ENCODE measurements around the gene TPI1. TPM values are rescaled to one million over a fixed set of nuclear protein-coding genes. Genes with fewer than 3 reads are reported as not detected.

Gene TPI1
- total RNA-seq, 1 experiment from 2014 or later, result 1,045 TPM

- ATAC-seq (no peak), DNase-seq (ENCODE audit: low spot score) (no peak)
- TF ChIP-seq NFATC4 (CRISPR knock-in tag; IDR thresholded peaks at IDR 0.05) (no peak), E2F4 (CRISPR knock-in tag; IDR thresholded peaks at IDR 0.05; ENCODE audit: borderline replicate concordance, low read depth) (no peak), MYBL2 (CRISPR knock-in tag; IDR thresholded peaks at IDR 0.05) (no peak), NR1H2 (CRISPR knock-in tag; IDR thresholded peaks at IDR 0.05) (no peak), CDX4 (CRISPR knock-in tag; IDR thresholded peaks at IDR 0.05; ENCODE audit: borderline replicate concordance) (no peak), ZNF425 (CRISPR knock-in tag; conservative IDR thresholded peaks at IDR 0.05) (no peak), NR2C2 (CRISPR knock-in tag; IDR thresholded peaks at IDR 0.05) (no peak), ELF4 (CRISPR knock-in tag; IDR thresholded peaks at IDR 0.05; ENCODE audit: low read depth) (no peak), E2F5 (CRISPR knock-in tag; IDR thresholded peaks at IDR 0.05) (no peak), EMX1 (CRISPR knock-in tag; IDR thresholded peaks at IDR 0.05) (no peak)
- CTCF ChIA-PET, result interaction anchor here (0.6 to 2.4 kb wide), 3 partner anchors 65 to 1325 kb away, joined by 3 to 8 read pairs (median 3); partner anchors contain the start of gene COPS7A
- peaks cover 63% of the 10 kb centered on the region for H3K27me3 Mint-ChIP-seq (ENCODE audit: low read depth)
- POLR2A ChIA-PET, result interaction anchor here (1.1 to 1.5 kb wide), 2 partner anchors 49 to 66 kb away, joined by 3 to 5 read pairs; partner anchors contain the start of gene MLF2
- peak overlapping the region; percentile 56 for H3K4me3 Mint-ChIP-seq
- H3K4me1 Mint-ChIP-seq, result peaks cover 51% of the 10 kb centered on the region
- no peak overlapping the region; the same call in 1 of the 2 replicates for H3K27ac Mint-ChIP-seq
- H3K36me3 Mint-ChIP-seq, result no peaks in the 10 kb centered on the region
- no peaks in the 10 kb centered on the region for H3K9me3 Mint-ChIP-seq
These were observed 48.7 kb upstream of the TPI1 start for GRCh38 chr12:6818645-6819044.

- no peaks in the 10 kb centered on the region for H3K36me3 Mint-ChIP-seq
- peak overlapping the region; percentile 25; the same call in 1 of the 2 replicates for H3K4me3 Mint-ChIP-seq
- H3K27ac Mint-ChIP-seq, result peak overlapping the region; percentile 12
- peaks cover 54% of the 10 kb centered on the region for H3K4me1 Mint-ChIP-seq
- ChIA-PET CTCF (interaction anchor here (0.7 to 2.4 kb wide), 2 partner anchors 65 to 1324 kb away, joined by 3 to 8 read pairs; no protein-coding TSS in a partner anchor), POLR2A (interaction anchor here (1.1 to 1.5 kb wide), 2 partner anchors 50 to 67 kb away, joined by 3 to 5 read pairs; partner anchors contain the start of gene MLF2)
- no peak for DNase-seq (ENCODE audit: low spot score)
- ATAC-seq, result no peak
- H3K27me3 Mint-ChIP-seq (ENCODE audit: low read depth), result peaks cover 62% of the 10 kb centered on the region
- no peaks in the 10 kb centered on the region for H3K9me3 Mint-ChIP-seq
- no peak for TF ChIP-seq TEAD4 (CRISPR knock-in tag; IDR thresholded peaks at IDR 0.05)
- no peak for TF ChIP-seq USF2 (CRISPR knock-in tag; IDR thresholded peaks at IDR 0.05)
- no peak for TF ChIP-seq OVOL2 (CRISPR knock-in tag; IDR thresholded peaks at IDR 0.05; ENCODE audit: borderline replicate concordance)
- TF ChIP-seq FOXP4 (CRISPR knock-in tag; IDR thresholded peaks at IDR 0.05), result no peak
- no peak for TF ChIP-seq AR (CRISPR knock-in tag; IDR thresholded peaks at IDR 0.05)
- no peak for TF ChIP-seq ERG (CRISPR knock-in tag; IDR thresholded peaks at IDR 0.05)
- TF ChIP-seq ZNF317 (CRISPR knock-in tag; IDR thresholded peaks at IDR 0.05; ENCODE audit: borderline replicate concordance, low read depth), result no peak
These were observed 48.0 kb upstream of the TPI1 start for GRCh38 chr12:6819106-6820030.

Measured in WTC11 (cell line).